ENCODE measurements around the gene ARL13A.
"Not testable (repeated sequence)": the region's sequence is repeated elsewhere in the genome, so short reads cannot be mapped to it uniquely, and the experiment has no call there.

ARL13A gene

GRCh38 chrX:100994352-100995281 lies 25.1 kb downstream of the ARL13A start:
- DNase-seq = no peak

DNA sequence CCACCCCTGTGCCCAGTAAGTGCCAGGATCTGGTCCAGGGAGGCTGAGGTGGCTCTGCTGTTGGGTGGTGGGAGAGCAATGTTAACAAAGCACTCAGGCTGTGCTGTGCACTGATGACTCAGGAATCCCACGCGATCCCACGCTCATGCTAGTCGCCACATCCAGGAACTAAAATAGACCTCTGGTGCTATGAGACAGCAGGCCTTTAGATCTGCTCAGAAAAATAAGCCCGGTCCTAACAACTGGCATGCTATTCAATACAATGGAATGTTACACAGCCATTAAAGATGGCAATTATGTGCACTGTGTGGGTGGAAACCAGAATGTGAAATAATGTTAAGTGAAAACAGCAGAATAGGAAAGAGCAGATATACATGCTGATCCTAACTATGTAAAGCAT lies 26.0 kb downstream of the ARL13A start:
- DNase-seq = no peak

DNA sequence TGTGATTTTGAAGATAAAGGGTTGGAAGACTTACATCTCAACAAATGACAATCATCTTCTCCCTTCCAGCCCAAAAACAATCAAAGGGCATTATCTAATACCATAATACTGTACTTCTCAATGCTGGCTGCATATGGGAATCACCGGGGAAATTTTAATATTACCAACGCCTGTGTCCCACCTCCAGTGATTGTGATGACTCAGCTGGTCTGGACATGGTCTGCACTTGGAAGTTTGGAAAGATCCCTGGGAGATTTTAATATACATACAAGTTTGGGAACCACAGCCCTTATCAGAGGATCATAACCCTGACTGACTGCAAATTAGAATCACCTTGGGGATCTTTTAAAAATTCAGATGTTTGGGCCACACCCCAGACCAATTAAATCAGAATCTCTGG lies 29.9 kb downstream of the ARL13A start:
- DNase-seq = no peak

DNA sequence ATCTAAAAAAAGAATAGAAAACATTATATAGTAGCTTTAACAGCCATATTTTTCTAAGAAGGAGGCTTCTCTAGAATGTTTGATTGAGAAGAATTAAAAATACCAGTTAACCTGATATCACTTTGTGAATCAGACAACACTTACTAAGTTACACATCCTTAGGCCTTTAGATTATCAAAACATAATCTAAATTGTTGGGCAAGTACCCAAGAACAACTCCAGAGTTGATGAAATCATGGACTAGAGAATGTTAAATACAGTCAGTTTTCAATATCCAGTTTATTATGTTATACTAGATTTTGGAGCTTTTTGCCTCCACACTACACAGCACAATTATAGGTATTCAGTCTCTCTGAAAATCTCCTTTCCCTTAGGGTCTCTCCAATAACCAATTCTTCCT lies 39.6 kb downstream of the ARL13A start:
- no peak for DNase-seq

- not testable (repeated sequence) for DNase-seq
Observed at GRCh38 chrX:101012031-101012430, 42.5 kb downstream of the ARL13A start.

DNA sequence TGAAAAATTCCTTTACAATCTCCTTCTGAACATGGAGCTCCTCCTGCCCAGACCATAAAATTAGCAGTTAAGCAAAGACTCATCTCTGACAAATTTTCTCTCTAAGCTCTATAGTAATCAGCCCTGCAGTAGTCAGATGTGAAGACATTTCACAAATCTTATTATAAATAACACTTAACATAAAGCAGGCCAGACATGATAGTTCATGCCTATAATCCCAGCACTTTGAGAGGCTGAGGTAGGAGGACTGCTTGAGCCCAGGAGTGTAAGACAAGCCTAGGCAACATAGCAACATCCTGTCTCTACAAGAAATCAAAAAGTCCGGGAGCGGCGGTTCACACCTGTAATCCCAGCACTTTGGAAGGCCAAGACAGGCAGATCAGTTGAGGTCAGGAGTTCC lies 52.5 kb downstream of the ARL13A start:
- DNase-seq = no peak

DNA sequence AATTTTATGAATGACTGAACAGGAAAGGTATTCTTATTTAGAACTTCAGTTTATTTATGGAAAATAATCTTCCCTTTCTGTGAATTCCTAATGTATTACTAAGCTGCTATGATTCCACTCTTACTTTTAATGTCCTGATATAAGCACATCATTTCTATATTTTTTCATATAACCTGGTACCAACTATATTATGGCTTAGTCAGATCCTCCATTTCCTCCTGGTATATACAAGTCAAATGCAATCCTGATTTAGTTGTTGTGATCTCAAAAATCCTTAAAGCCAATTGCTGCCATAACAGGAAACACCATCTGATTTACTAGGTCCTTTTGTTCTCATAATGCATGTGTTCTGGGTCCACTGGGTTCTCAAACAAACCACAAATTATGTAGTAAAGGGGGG lies 55.6 kb downstream of the ARL13A start:
- DNase-seq = no peak

- no peak for DNase-seq
Observed at GRCh38 chrX:101028562-101028961, 59.1 kb downstream of the ARL13A start.

GRCh38 chrX:101029665-101030064 lies 60.2 kb downstream of the ARL13A start:
- DNase-seq = no peak

GRCh38 chrX:101037231-101037630 lies 67.7 kb downstream of the ARL13A start:
- no peak for DNase-seq

DNA sequence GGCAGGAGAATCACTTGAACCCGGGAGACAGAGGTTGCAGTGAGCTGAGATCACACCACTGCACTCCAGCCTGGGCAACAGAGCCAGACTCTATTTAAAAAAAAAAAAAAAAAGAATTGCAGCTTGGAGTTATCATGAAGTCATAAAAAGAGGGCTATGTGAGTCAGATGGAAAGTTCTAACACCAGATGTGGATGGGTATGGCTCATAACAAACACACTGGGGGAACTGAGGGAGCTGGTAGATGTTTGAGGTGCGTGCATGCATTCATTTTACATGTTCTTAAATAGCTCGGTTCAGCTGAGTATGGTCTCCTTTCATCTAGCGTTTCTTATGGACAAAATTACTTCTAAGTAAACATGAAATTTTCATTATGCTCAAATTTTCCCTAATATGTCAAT lies 70.7 kb downstream of the ARL13A start:
- no peak for DNase-seq

All from NCI-H187 treated with DMSO at 0.1 percent for 48 hours (cell line).